Measurements from ENCODE around the gene YIF1A.
A peak's percentile ranks its signal among the peaks of the same experiment; 100 is the strongest.

The YIF1A gene

DNA sequence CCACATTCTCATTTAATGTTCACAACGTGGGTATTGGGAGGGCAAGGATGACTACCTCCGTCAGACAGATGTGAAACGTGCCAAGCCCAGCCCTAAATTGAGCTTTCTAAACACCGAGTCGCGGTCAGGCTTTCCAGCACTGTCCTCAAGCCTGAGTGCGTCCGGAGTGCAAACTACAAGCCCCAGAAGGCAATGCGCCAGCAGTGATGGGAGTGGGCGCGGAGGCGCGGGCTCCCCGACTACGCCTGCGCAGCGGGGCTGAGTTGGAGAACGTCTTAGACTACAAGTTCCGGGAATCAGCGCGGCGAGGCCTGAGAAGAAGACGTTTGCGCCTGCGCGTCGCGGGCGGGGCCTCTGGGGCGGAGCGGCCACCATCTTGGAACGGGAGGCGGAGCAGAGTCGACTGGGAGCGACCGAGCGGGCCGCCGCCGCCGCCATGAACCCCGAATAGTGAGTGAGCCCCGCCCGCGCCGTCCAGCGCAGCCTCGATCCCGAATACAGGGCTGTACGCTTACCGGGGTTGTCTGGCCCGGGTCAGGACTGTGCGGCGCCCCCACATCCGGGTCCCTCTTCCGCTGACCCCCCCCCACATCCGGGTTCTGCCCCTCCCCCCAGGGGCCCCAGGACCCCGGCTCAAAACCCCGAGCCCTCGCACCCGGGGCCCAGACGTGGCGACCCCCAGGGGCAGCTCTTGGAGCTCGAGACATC is 20.5 kb downstream of the YIF1A start, which contains the start of gene RAB1B:
RAB1B (plus strand) TSS at position 396 of the 708 bp plus-strand sequence; CDS start at position 437, 41 bp downstream.
- no peak for TF ChIP-seq CTCF (IDR thresholded peaks at IDR 0.05; ENCODE audit: low read depth, low read length)
- H3K4me3 ChIP-seq (ENCODE audit: low read depth, low read length) = peak within 1 kb of the TSS; percentile 98

DNA sequence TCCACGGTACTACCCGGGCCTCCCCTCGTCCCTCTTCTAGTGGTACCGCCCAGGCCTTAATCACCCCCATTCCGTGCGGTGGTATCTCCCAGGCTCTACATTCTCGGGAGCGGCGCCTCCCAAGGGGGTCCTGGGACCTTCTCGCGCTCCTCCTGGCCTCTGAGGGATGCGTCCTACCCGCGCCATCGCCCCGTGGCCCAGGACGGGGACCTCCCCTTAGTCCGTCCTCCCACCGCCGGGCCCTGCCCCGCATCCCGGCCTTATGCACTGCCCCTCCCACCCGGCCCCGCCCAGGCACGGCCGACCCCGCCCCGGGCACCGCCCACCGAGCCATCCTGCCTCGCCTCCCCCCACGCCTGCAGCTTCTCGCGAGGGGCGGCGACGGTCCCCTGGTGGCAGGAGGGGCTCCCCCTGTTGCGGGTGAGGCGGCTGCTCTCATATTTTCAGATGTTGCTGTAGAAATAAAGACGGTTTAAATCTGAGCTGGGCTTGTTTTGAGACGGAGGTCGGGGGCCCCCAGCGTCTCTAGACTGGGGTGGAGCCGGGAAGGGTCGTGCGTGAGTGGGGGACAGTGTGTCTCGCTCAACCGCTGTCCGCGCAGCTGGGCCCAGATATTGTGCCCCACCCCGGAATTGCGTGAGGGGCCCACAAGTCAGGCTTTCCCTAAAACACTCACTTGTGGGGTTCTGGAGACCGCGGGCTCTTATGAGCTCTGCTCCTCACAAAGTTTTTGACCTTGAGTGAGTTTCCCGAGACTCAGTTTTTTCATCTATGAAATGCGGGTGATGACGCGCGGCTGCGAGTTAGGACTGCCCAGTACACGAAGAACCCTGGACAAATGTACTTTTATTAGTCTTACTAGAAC is 21.3 kb downstream of the YIF1A start:
- no peak for TF ChIP-seq CTCF (IDR thresholded peaks at IDR 0.05; ENCODE audit: low read depth, low read length)
- H3K4me3 ChIP-seq (ENCODE audit: low read depth, low read length) = peak overlapping the region; percentile 98

GRCh38 chr11:66267039-66267378 is 21.9 kb downstream of the YIF1A start:
- TF ChIP-seq CTCF (IDR thresholded peaks at IDR 0.05; ENCODE audit: low read depth, low read length) = no peak
- H3K4me3 ChIP-seq (ENCODE audit: low read depth, low read length) = peak overlapping the region; percentile 98

DNA sequence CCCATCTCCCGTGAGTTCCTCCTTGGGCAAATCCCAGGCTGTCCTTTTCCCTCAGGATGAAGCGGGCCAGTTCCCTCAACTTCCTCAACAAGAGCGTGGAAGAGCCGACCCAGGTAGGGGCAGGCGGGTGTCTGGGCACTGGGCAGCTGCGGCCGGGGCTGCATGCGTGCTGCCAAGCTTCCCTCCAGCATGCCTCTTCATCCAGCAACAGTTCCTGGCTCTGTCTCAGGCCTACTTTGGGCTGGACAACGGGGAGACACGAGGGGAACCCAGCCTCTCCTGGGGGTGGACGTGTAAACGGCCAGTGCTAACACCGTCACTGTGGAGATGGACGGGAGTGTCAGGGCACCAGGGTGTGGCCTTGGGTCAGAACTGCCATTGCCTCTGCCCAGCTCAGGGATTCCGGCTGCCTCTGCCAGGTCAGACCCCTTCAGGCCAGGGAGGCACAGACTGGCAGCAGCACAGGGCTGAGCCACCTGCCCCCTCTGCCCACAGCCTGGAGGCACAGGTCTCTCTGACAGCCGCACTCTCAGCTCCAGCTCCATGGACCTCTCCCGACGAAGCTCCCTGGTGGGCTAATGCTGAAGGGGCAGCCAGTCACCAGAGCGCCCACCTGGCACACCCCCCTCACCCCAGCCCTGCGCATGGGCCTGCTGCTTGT is 22.4 kb downstream of the YIF1A start:
- peak overlapping the region; percentile 98 for H3K4me3 ChIP-seq (ENCODE audit: low read depth, low read length)
- no peak for TF ChIP-seq CTCF (IDR thresholded peaks at IDR 0.05; ENCODE audit: low read depth, low read length)

DNA sequence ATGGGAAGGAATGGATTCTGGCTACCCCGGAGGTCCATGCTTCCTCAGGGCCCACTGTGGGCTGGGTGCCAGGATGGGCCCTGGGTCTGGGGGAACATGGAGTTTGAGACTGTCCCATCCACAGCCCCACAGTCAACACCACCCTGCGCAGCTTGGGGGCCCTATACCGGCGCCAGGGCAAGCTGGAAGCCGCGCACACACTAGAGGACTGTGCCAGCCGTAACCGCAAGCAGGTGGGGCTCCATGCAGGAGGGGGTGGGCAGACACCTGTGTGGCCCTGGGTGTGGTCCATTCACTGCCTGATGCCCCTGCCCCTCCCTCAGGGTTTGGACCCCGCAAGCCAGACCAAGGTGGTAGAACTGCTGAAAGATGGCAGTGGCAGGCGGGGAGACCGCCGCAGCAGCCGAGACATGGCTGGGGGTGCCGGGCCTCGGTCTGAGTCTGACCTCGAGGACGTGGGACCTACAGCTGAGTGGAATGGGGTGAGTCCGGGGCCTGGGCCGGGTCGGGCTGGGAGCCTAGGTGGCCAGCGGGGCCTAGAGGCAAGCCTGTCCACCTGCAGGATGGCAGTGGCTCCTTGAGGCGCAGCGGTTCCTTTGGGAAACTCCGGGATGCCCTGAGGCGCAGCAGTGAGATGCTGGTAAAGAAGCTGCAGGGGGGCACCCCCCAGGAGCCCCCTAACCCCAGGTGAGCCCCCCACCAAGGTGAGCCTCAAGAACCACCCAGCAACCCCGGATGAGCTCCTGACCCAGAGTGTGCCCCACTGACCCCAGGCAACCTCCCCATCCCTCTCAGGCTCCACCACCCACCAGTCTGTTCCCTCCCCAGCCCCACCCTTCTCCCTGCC is 23.2 kb downstream of the YIF1A start:
- H3K4me3 ChIP-seq (ENCODE audit: low read depth, low read length) = no peak overlapping the region
- no peak for TF ChIP-seq CTCF (IDR thresholded peaks at IDR 0.05; ENCODE audit: low read depth, low read length)

DNA sequence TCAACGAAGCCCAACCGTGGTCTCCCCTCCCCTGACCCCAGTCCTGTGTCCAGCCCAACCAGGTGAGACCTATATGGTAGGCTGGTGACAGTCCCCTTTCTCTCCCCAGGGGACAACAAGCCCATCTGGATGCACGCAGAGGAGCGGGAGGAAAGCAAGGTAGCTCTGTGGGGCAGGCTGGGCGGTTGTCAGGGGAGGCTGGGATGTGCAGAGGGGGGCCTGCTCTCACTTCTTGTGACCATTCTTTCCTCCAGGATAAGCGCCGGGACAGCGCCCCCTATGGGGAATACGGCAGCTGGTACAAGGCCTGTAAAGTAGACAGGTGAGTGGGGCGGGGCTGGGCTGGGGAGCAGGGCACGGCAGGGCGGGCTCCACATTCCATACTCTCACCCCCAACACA is 24.0 kb downstream of the YIF1A start:
- no peak for TF ChIP-seq CTCF (IDR thresholded peaks at IDR 0.05; ENCODE audit: low read depth, low read length)
- no peak overlapping the region for H3K4me3 ChIP-seq (ENCODE audit: low read depth, low read length)

All from WI38 (cell line).